HEK293 (cell line): ENCODE measurements around the gene IL36RN.

Source experiments
- CTCF ChIA-PET: fragments of 350-600 bp; formaldehyde crosslinking; extraction: SDS; loops from one replicate; lab custom pipeline; 2021; ENCODE audit warnings: antibody characterized with exemption; lab: Yijun Ruan, JAX
- POLR2A ChIA-PET: fragments of 300-600 bp; formaldehyde crosslinking; extraction: SDS; loops from one replicate; lab custom pipeline; 2020; ENCODE audit warnings: antibody characterized with exemption, inconsistent platforms; lab: Yijun Ruan, JAX
- H3K27ac ChIP-seq: fragments of 200-500 bp; sonication (Bioruptor generic); 2 replicates; pipeline ENCODE4 v1.5.1; 2014; ENCODE audit warnings: low read depth, low read length, control low read depth, inconsistent platforms; ENCODE audit errors: extremely low read depth
- H3K36me3 ChIP-seq, 2 experiments: fragments of 200-500 bp in 1 of 2; sonication (Bioruptor generic) in 1 of 2; 1 replicate in 1 of 2; 2 replicates in 1 of 2; pipeline ENCODE4 v1.5.1; 2014 to 2017; ENCODE audit warnings: inconsistent platforms in 2 of 2, low read length in 2 of 2; ENCODE audit not compliant: control insufficient read depth in 2 of 2, insufficient read depth in 1 of 2
- H3K4me1 ChIP-seq: fragments of 200-500 bp; sonication (Bioruptor generic); 2 replicates; pipeline ENCODE4 v1.5.1; 2014; ENCODE audit warnings: mild to moderate bottlenecking, low read length, inconsistent platforms; ENCODE audit not compliant: control insufficient read depth, insufficient read depth
- H3K4me3 ChIP-seq: 2 replicates; pipeline ENCODE4 v1.5.1; 2011; ENCODE audit warnings: low read depth, mild to moderate bottlenecking, control low read depth, low read length, moderate library complexity
- H3K9me3 ChIP-seq: fragments of 200-500 bp; sonication (Bioruptor generic); 2 replicates; pipeline ENCODE4 v1.5.1; 2014; ENCODE audit warnings: low read depth, low read length, inconsistent platforms; ENCODE audit not compliant: control insufficient read depth, insufficient read depth
- HOXC10 ChIP-seq: sonication (generic); formaldehyde crosslinking; IDR thresholded peaks from 2 replicates; pipeline ENCODE4 v1.8.1; 2023; ENCODE audit warnings: mild to moderate bottlenecking, missing genetic modification reagents
- HOXD13 ChIP-seq: sonication (generic); formaldehyde crosslinking; IDR thresholded peaks from 2 replicates; pipeline ENCODE4 v1.8.0; 2022; ENCODE audit warnings: missing genetic modification reagents, borderline replicate concordance
- KLF1 ChIP-seq: fragments of 450-650 bp; formaldehyde crosslinking; IDR thresholded peaks from 2 replicates; pipeline ENCODE4 v1.5.1; 2016; ENCODE audit warnings: missing biosample characterization, missing genetic modification characterization
- KLF17 ChIP-seq: fragments of 450-650 bp; formaldehyde crosslinking; IDR thresholded peaks from 2 replicates; pipeline ENCODE4 v1.5.1; 2016; ENCODE audit warnings: missing biosample characterization, missing genetic modification characterization
- MEIS1 ChIP-seq: sonication (generic); formaldehyde crosslinking; IDR thresholded peaks from 2 replicates; pipeline ENCODE4 v1.8.1; 2022; ENCODE audit warnings: missing genetic modification reagents, mild to moderate bottlenecking, borderline replicate concordance
- OSR2 ChIP-seq: fragments of 450-650 bp; formaldehyde crosslinking; IDR thresholded peaks from 2 replicates; pipeline ENCODE4 v1.5.1; 2016; ENCODE audit warnings: missing biosample characterization, missing genetic modification characterization
- PRDM2 ChIP-seq: fragments of 450-650 bp; formaldehyde crosslinking; IDR thresholded peaks from 2 replicates; pipeline ENCODE4 v1.5.1; 2016; ENCODE audit warnings: missing biosample characterization, missing genetic modification characterization, borderline replicate concordance
- YY2 ChIP-seq: fragments of 450-650 bp; formaldehyde crosslinking; IDR thresholded peaks from 2 replicates; pipeline ENCODE4 v1.5.1; 2016; ENCODE audit warnings: missing biosample characterization, missing genetic modification characterization
- ZFP41 ChIP-seq: fragments of 450-650 bp; formaldehyde crosslinking; IDR thresholded peaks from 2 replicates; pipeline ENCODE4 v1.5.1; 2016; ENCODE audit warnings: missing biosample characterization, missing genetic modification characterization, borderline replicate concordance
- ZNF132 ChIP-seq: fragments of 450-650 bp; formaldehyde crosslinking; IDR thresholded peaks from 2 replicates; pipeline ENCODE4 v1.5.1; 2017; ENCODE audit warnings: missing biosample characterization, missing genetic modification characterization, borderline replicate concordance
- ZNF148 ChIP-seq: fragments of 450-650 bp; formaldehyde crosslinking; IDR thresholded peaks from 2 replicates; pipeline ENCODE4 v1.5.0; 2017; ENCODE audit warnings: missing biosample characterization, missing genetic modification characterization, borderline replicate concordance
- ZNF221 ChIP-seq: fragments of 450-650 bp; formaldehyde crosslinking; IDR thresholded peaks from 2 replicates; pipeline ENCODE4 v1.5.1; 2017; ENCODE audit warnings: missing biosample characterization, missing genetic modification characterization, borderline replicate concordance
- ZNF24 ChIP-seq: fragments of 450-650 bp; formaldehyde crosslinking; IDR thresholded peaks from 2 replicates; pipeline ENCODE4 v1.5.1; 2016; ENCODE audit warnings: missing biosample characterization, missing genetic modification characterization
- ZNF266 ChIP-seq: fragments of 450-650 bp; formaldehyde crosslinking; IDR thresholded peaks from 2 replicates; pipeline ENCODE4 v1.5.1; 2016; ENCODE audit warnings: missing biosample characterization, missing genetic modification characterization, low read depth
- ZNF37A ChIP-seq: fragments of 450-650 bp; IDR thresholded peaks from 2 replicates; pipeline ENCODE4 v1.5.1; 2018; ENCODE audit warnings: missing biosample characterization, missing genetic modification characterization
- ZNF394 ChIP-seq: fragments of 450-650 bp; formaldehyde crosslinking; IDR thresholded peaks from 2 replicates; pipeline ENCODE4 v1.5.1; 2016; ENCODE audit warnings: missing biosample characterization, missing genetic modification characterization, mild to moderate bottlenecking, moderate library complexity, borderline replicate concordance
- ZNF510 ChIP-seq: fragments of 450-650 bp; formaldehyde crosslinking; IDR thresholded peaks from 2 replicates; pipeline ENCODE4 v1.5.1; 2018; ENCODE audit warnings: mild to moderate bottlenecking, missing genetic modification characterization, missing biosample characterization; ENCODE audit not compliant: insufficient replicate concordance
- ZNF530 ChIP-seq: fragments of 450-650 bp; formaldehyde crosslinking; IDR thresholded peaks from 2 replicates; pipeline ENCODE4 v1.5.1; 2016; ENCODE audit warnings: low read depth, missing biosample characterization, missing genetic modification characterization
- ZNF654 ChIP-seq: fragments of 450-650 bp; formaldehyde crosslinking; IDR thresholded peaks from 2 replicates; pipeline ENCODE4 v1.5.1; 2016; ENCODE audit warnings: low read depth, missing biosample characterization, missing genetic modification characterization
- ZNF701 ChIP-seq: fragments of 450-650 bp; formaldehyde crosslinking; IDR thresholded peaks from 2 replicates; pipeline ENCODE4 v1.5.1; 2016; ENCODE audit warnings: missing biosample characterization, missing genetic modification characterization
- ZSCAN18 ChIP-seq: fragments of 450-650 bp; formaldehyde crosslinking; IDR thresholded peaks from 2 replicates; pipeline ENCODE4 v1.5.1; 2016; ENCODE audit warnings: missing biosample characterization, missing genetic modification characterization

IL36RN gene

GRCh38 chr2:113077921-113078320, 18.9 kb downstream of the IL36RN start:
- H3K36me3 ChIP-seq = no peaks in the 10 kb centered on the region
- ChIA-PET POLR2A (no interaction called here), CTCF (interaction anchor here (0.6 to 1.7 kb wide), 4 partner anchors 13 to 137 kb away, joined by 3 to 7 read pairs (median 3); no protein-coding TSS in a partner anchor)
- no peak for TF ChIP-seq ZNF530 (tag by site-specific recombination)
- TF ChIP-seq KLF17 (tag by site-specific recombination) = no peak
- no peak for TF ChIP-seq PRDM2 (tag by site-specific recombination)
- TF ChIP-seq ZNF37A (tag by site-specific recombination) = no peak
- no peak for TF ChIP-seq OSR2
- no peak for TF ChIP-seq ZNF394 (tag by site-specific recombination)
- TF ChIP-seq ZNF132 (tag by site-specific recombination) = no peak
- no peak for TF ChIP-seq MEIS1 (CRISPR knock-in tag)
- no peak for TF ChIP-seq YY2
- TF ChIP-seq ZNF221 (tag by site-specific recombination) = no peak
- no peak for TF ChIP-seq ZNF148
- no peak for TF ChIP-seq HOXD13 (CRISPR knock-in tag)
- TF ChIP-seq ZFP41 (tag by site-specific recombination) = no peak
- no peak for TF ChIP-seq ZNF266 (tag by site-specific recombination)
- TF ChIP-seq ZNF701 (tag by site-specific recombination) = no peak
- no peak for TF ChIP-seq ZNF510 (tag by site-specific recombination)
- no peaks in the 10 kb centered on the region for H3K4me1 ChIP-seq
- H3K27ac ChIP-seq = no peak overlapping the region
- H3K4me3 ChIP-seq = no peak overlapping the region
- no peaks in the 10 kb centered on the region for H3K9me3 ChIP-seq

- Histone ChIP-seq H3K36me3 (no peaks in the 10 kb centered on the region), H3K4me3 (no peak overlapping the region), H3K9me3 (no peaks in the 10 kb centered on the region), H3K4me1 (no peaks in the 10 kb centered on the region), H3K27ac (no peak overlapping the region)
- ChIA-PET POLR2A (no interaction called here), CTCF (interaction anchor here (0.5 to 2.1 kb wide), 5 partner anchors 10 to 137 kb away, joined by 3 to 7 read pairs (median 3); partner anchors contain the start of gene IL1F10)
- TF ChIP-seq HOXC10 (no peak), ZNF24 (tag by site-specific recombination) (no peak), KLF1 (tag by site-specific recombination) (no peak), ZNF654 (tag by site-specific recombination) (no peak), ZSCAN18 (no peak)
Measured at GRCh38 chr2:113078350-113078839, 19.4 kb downstream of the IL36RN start.
